ENCODE results near the gene IL16. TPM values are rescaled to one million over a fixed set of nuclear protein-coding genes. Genes with fewer than 3 reads are reported as not detected.

IL16 gene
- total RNA-seq, 1 donor from 2014 or later = 54.0 TPM

Other genes with a start within 250 kb of the IL16 start
- gene MESD, start 207.1 kb upstream of the IL16 start, total RNA-seq = 35.3 TPM
- gene TLNRD1, start 196.0 kb upstream of the IL16 start, total RNA-seq = 14.0 TPM
- not detected for gene CFAP161, start 62.6 kb upstream of the IL16 start, total RNA-seq
- 6.1 TPM for gene STARD5, start 127.3 kb downstream of the IL16 start, total RNA-seq
- gene TMC3, start 177.3 kb downstream of the IL16 start, total RNA-seq = 0.13 TPM